Ammon's horn (tissue), 1 donor: Measurements from ENCODE around the gene SDCCAG8.
A peak's percentile ranks its signal among the peaks of the same experiment; 100 is the strongest.

ENCODE experiments used
- DNase-seq: peaks from one replicate; pipeline ENCODE4 v3.0.0-alpha.2; 2016; ENCODE audit warnings: low spot score

The SDCCAG8 gene

GRCh38 chr1:243281672-243282071 lies 25.8 kb downstream of the SDCCAG8 start:
- no peak for DNase-seq

GRCh38 chr1:243286409-243287122 lies 30.7 kb downstream of the SDCCAG8 start:
- no peak for DNase-seq

GRCh38 chr1:243287123-243287460 lies 31.3 kb downstream of the SDCCAG8 start:
- no peak for DNase-seq

GRCh38 chr1:243287652-243288051 lies 31.8 kb downstream of the SDCCAG8 start:
- peak; percentile 60 for DNase-seq

GRCh38 chr1:243288062-243288461 lies 32.2 kb downstream of the SDCCAG8 start:
- DNase-seq, result no peak

- DNase-seq, result no peak
Measured at GRCh38 chr1:243291292-243291691, 35.5 kb downstream of the SDCCAG8 start.

GRCh38 chr1:243292117-243292516 lies 36.3 kb downstream of the SDCCAG8 start:
- DNase-seq, result no peak

- DNase-seq, result no peak
Measured at GRCh38 chr1:243293941-243294722, 38.3 kb downstream of the SDCCAG8 start.

GRCh38 chr1:243294723-243295121 lies 38.9 kb downstream of the SDCCAG8 start:
- no peak for DNase-seq

GRCh38 chr1:243299069-243299468 lies 43.2 kb downstream of the SDCCAG8 start:
- no peak for DNase-seq

- DNase-seq, result no peak
Measured at GRCh38 chr1:243301059-243301458, 45.2 kb downstream of the SDCCAG8 start.

GRCh38 chr1:243311809-243312208 lies 56.0 kb downstream of the SDCCAG8 start:
- no peak for DNase-seq

GRCh38 chr1:243312952-243313634 lies 57.3 kb downstream of the SDCCAG8 start:
- DNase-seq, result peak; percentile 32

- no peak for DNase-seq
Measured at GRCh38 chr1:243313635-243314536, 58.0 kb downstream of the SDCCAG8 start.

GRCh38 chr1:243315455-243315854 lies 59.6 kb downstream of the SDCCAG8 start:
- DNase-seq, result no peak

GRCh38 chr1:243315893-243316292 lies 60.1 kb downstream of the SDCCAG8 start:
- DNase-seq, result no peak

GRCh38 chr1:243316366-243316989 lies 60.6 kb downstream of the SDCCAG8 start:
- DNase-seq, result peak; percentile 92

GRCh38 chr1:243320224-243320623 lies 64.4 kb downstream of the SDCCAG8 start:
- DNase-seq, result no peak

- DNase-seq, result no peak
Measured at GRCh38 chr1:243322326-243322725, 66.5 kb downstream of the SDCCAG8 start.

GRCh38 chr1:243323491-243323890 lies 67.7 kb downstream of the SDCCAG8 start:
- no peak for DNase-seq

- peak; percentile 72 for DNase-seq
Measured at GRCh38 chr1:243325305-243325890, 69.6 kb downstream of the SDCCAG8 start.
